GM18951 (cell line): ENCODE results near the gene TSPAN12.

Source experiments
- POLR2A ChIP-seq: IDR thresholded peaks from 4 replicates; pipeline ENCODE4 v1.6.1; 2011; ENCODE audit warnings: mild to moderate bottlenecking; ENCODE audit not compliant: insufficient read length, insufficient read depth; ENCODE audit errors: extremely low read depth
- in situ Hi-C: fragments of 300-500 bp; cut with MboI; formaldehyde crosslinking; loops from one replicate; pipeline ENCODE4 v1.12.0; 2022; ENCODE audit warnings: low sequenced_read_pairs, mixed read lengths, inconsistent platforms; ENCODE audit not compliant: unreplicated experiment

Gene TSPAN12

GRCh38 chr7:120813089-120813488, 44.9 kb downstream of the TSPAN12 start:
- TF ChIP-seq POLR2A, result no peak
- in situ Hi-C loops, result no loop called here

- TF ChIP-seq POLR2A, result no peak
- in situ Hi-C loops, result loop anchor here (10.0 kb wide), 1 partner anchor 126 kb away; no protein-coding TSS in a partner anchor
These were observed 48.7 kb downstream of the TSPAN12 start for GRCh38 chr7:120809260-120809659.

- no peak for TF ChIP-seq POLR2A
- in situ Hi-C loops, result loop anchor here (10.0 kb wide), 1 partner anchor 127 kb away; no protein-coding TSS in a partner anchor
These were observed 50.6 kb downstream of the TSPAN12 start for GRCh38 chr7:120807390-120807789.

- no peak for TF ChIP-seq POLR2A
- in situ Hi-C loops, result loop anchor here (10.0 kb wide), 1 partner anchor 128 kb away; no protein-coding TSS in a partner anchor
These were observed 51.3 kb downstream of the TSPAN12 start for GRCh38 chr7:120806669-120807068.

GRCh38 chr7:120805636-120806388, 52.1 kb downstream of the TSPAN12 start:
- in situ Hi-C loops, result loop anchor here (10.0 kb wide), 1 partner anchor 129 kb away; no protein-coding TSS in a partner anchor
- no peak for TF ChIP-seq POLR2A

GRCh38 chr7:120802751-120803150, 55.2 kb downstream of the TSPAN12 start:
- in situ Hi-C loops, result loop anchor here (10.0 kb wide), 1 partner anchor 132 kb away; no protein-coding TSS in a partner anchor
- no peak for TF ChIP-seq POLR2A

- in situ Hi-C loops, result loop anchor here (10.0 to 25.0 kb wide), 2 partner anchors 135 to 287 kb away; no protein-coding TSS in a partner anchor
- no peak for TF ChIP-seq POLR2A
These were observed 58.0 kb downstream of the TSPAN12 start for GRCh38 chr7:120799813-120800475.

GRCh38 chr7:120799147-120799546, 58.8 kb downstream of the TSPAN12 start:
- no peak for TF ChIP-seq POLR2A
- in situ Hi-C loops, result loop anchor here (25.0 kb wide), 1 partner anchor 288 kb away; no protein-coding TSS in a partner anchor

- TF ChIP-seq POLR2A, result no peak
- in situ Hi-C loops, result loop anchor here (25.0 kb wide), 1 partner anchor 290 kb away; no protein-coding TSS in a partner anchor
These were observed 60.8 kb downstream of the TSPAN12 start for GRCh38 chr7:120797026-120797645.

GRCh38 chr7:120794106-120794729, 63.7 kb downstream of the TSPAN12 start:
- no peak for TF ChIP-seq POLR2A
- in situ Hi-C loops, result loop anchor here (25.0 kb wide), 1 partner anchor 293 kb away; no protein-coding TSS in a partner anchor

GRCh38 chr7:120793213-120793936, 64.6 kb downstream of the TSPAN12 start:
- TF ChIP-seq POLR2A, result no peak
- in situ Hi-C loops, result loop anchor here (25.0 kb wide), 1 partner anchor 294 kb away; no protein-coding TSS in a partner anchor

GRCh38 chr7:120792861-120793130, 65.1 kb downstream of the TSPAN12 start:
- in situ Hi-C loops, result loop anchor here (25.0 kb wide), 1 partner anchor 295 kb away; no protein-coding TSS in a partner anchor
- TF ChIP-seq POLR2A, result no peak

GRCh38 chr7:120792091-120792860, 65.7 kb downstream of the TSPAN12 start:
- TF ChIP-seq POLR2A, result no peak
- in situ Hi-C loops, result loop anchor here (25.0 kb wide), 1 partner anchor 295 kb away; no protein-coding TSS in a partner anchor
